Activated naive CD4-positive, alpha-beta T cell treated with anti-CD3 and anti-CD28 coated beads, Interleukin-2, amount 50 U/mL, for 16 hours (primary cell): ENCODE measurements around the gene RPGRIP1.
"Not testable (repeated sequence)": the region's sequence is repeated elsewhere in the genome, so short reads cannot be mapped to it uniquely, and the experiment has no call there.

Experiments used
- DNase-seq: peaks from one replicate; pipeline ENCODE4 v3.0.0-alpha.2; 2020

RPGRIP1 gene

GRCh38 chr14:21302013-21302835 lies 22.3 kb downstream of the RPGRIP1 start:
- DNase-seq: no peak

- DNase-seq: not testable (repeated sequence)
These were observed 22.9 kb downstream of the RPGRIP1 start for GRCh38 chr14:21302836-21303140.

- no peak for DNase-seq
These were observed 27.8 kb downstream of the RPGRIP1 start for GRCh38 chr14:21307637-21308036.

GRCh38 chr14:21308132-21308478 lies 28.2 kb downstream of the RPGRIP1 start:
- DNase-seq: no peak

GRCh38 chr14:21308479-21309237 lies 28.8 kb downstream of the RPGRIP1 start:
- DNase-seq: peak; percentile 84

- no peak for DNase-seq
These were observed 29.4 kb downstream of the RPGRIP1 start for GRCh38 chr14:21309238-21309636.

GRCh38 chr14:21309956-21310355 lies 30.1 kb downstream of the RPGRIP1 start:
- DNase-seq: no peak

- no peak for DNase-seq
These were observed 31.7 kb downstream of the RPGRIP1 start for GRCh38 chr14:21311614-21312013.

GRCh38 chr14:21313512-21313911 lies 33.6 kb downstream of the RPGRIP1 start:
- DNase-seq: no peak

- DNase-seq: no peak
These were observed 37.5 kb downstream of the RPGRIP1 start for GRCh38 chr14:21317398-21317797.

GRCh38 chr14:21320913-21321312 lies 41.0 kb downstream of the RPGRIP1 start:
- no peak for DNase-seq

- DNase-seq: no peak
These were observed 42.8 kb downstream of the RPGRIP1 start for GRCh38 chr14:21322716-21323115.

GRCh38 chr14:21326972-21327371 lies 47.1 kb downstream of the RPGRIP1 start:
- no peak for DNase-seq
